Gastrocnemius medialis (tissue), 4 donors: ENCODE data around the gene KBTBD2. TPM values are rescaled to one million over a fixed set of nuclear protein-coding genes. Genes with fewer than 3 reads are reported as not detected.
"Not testable (repeated sequence)": the region's sequence is repeated elsewhere in the genome, so short reads cannot be mapped to it uniquely, and the experiment has no call there.

Source experiments
- ATAC-seq, 2 donors: fragments of 150-250 bp; one replicate each; pipeline ENCODE4 v1.9.1; 2016
- DNase-seq, 2 donors: peaks; one replicate each; pipeline ENCODE4 v3.0.0-alpha.2; 2019
- H3K27ac ChIP-seq, 4 donors: fragments of 200-600 bp; sonication (generic); 1 replicate in 1 of 4; 2 replicates in 3 of 4; pipeline ENCODE4 v1.5.1; 2016 to 2018; ENCODE audit warnings: mild to moderate bottlenecking in 2 of 4, moderate library complexity in 1 of 4
- H3K27me3 ChIP-seq, 3 donors: fragments of 200-600 bp; sonication (generic) in 2 of 3; 1 replicate in 1 of 3; 2 replicates in 2 of 3; pipeline versions ENCODE4 v1.5.1 to v1.6.0; 2016 to 2019; ENCODE audit warnings: mild to moderate bottlenecking in 1 of 3, moderate library complexity in 1 of 3
- H3K36me3 ChIP-seq, 2 donors: fragments of 200-600 bp; sonication (generic) in 1 of 2; one replicate each; pipeline ENCODE4 v1.5.1; 2017 to 2018
- H3K4me1 ChIP-seq, 2 donors: fragments of 200-600 bp; sonication (generic) in 1 of 2; one replicate each; pipeline ENCODE4 v1.5.1; 2016 to 2017; ENCODE audit warnings: mild to moderate bottlenecking in 2 of 2
- H3K4me3 ChIP-seq, 4 donors: fragments of 200-600 bp; sonication (generic) in 3 of 4; 1 replicate in 1 of 4; 2 replicates in 3 of 4; pipeline ENCODE4 v1.5.1; 2016 to 2019; ENCODE audit warnings: mild to moderate bottlenecking in 2 of 4
- H3K9me3 ChIP-seq, 3 donors: fragments of 200-600 bp; sonication (generic) in 2 of 3; 1 replicate in 1 of 3; 2 replicates in 2 of 3; pipeline ENCODE4 v1.5.1; 2016 to 2019
- CTCF ChIP-seq, 5 experiments: fragments of 450-650 bp in 3 of 5; fragments of 200-600 bp in 2 of 5; sonication (generic) in 2 of 5; IDR thresholded peaks in 4 of 5; conservative IDR thresholded peaks in 1 of 5; 1 replicate in 4 of 5; 2 replicates in 1 of 5; pipeline ENCODE4 v1.5.1; 2016 to 2019; ENCODE audit warnings: antibody characterized with exemption in 5 of 5, mild to moderate bottlenecking in 3 of 5, moderate library complexity in 3 of 5
- POLR2A ChIP-seq, 2 donors: fragments of 450-650 bp; IDR thresholded peaks; one replicate each; pipeline ENCODE4 v1.6.1; 2017; ENCODE audit warnings: antibody characterized with exemption in 2 of 2, mild to moderate bottlenecking in 2 of 2, moderate library complexity in 2 of 2
- in situ Hi-C, 4 donors: fragments of 200-750 bp; cut with MboI; loops; one replicate each; pipeline versions ENCODE4 v1.15.0 to v1.8.0; 2017; ENCODE audit warnings: low sequenced_read_pairs in 4 of 4
- intact Hi-C: fragments of 100-400 bp; cut with DNase I; formaldehyde crosslinking; loops from one replicate; pipeline ENCODE4 v1.15.1; 2023; ENCODE audit warnings: low total_unique reads
- total RNA-seq, 4 donors: library from RNA; depleted of rRNA; stranded (reverse); fragments of >200 nt; gene quantifications; one replicate each; pipeline versions ENCODE4 v1.1.0 to v1.2.3, GENCODE V29; 2016

KBTBD2 gene
- total RNA-seq, 4 donors from 2014 or later: 54.3 to 92.5 (median 64.1) TPM

- Histone ChIP-seq H3K9me3 (no peaks in the 10 kb centered on the region), H3K36me3 (peaks cover 0 to 52% of the 10 kb centered on the region in 2 donors), H3K4me3 (no peak overlapping the region), H3K27me3 (no peaks in the 10 kb centered on the region), H3K27ac (no peak overlapping the region), H3K4me1 (no peaks in the 10 kb centered on the region)
- in situ Hi-C loops (no loop called here), intact Hi-C loops (no loop called here)
- TF ChIP-seq POLR2A (IDR thresholded peaks at IDR 0.05): no peak
- no peak for TF ChIP-seq CTCF (IDR thresholded peaks at IDR 0.05 in 4 of 5, conservative IDR thresholded peaks at IDR 0.05 in 1 of 5)
- ATAC-seq (no peak), DNase-seq (no peak)
Measured at GRCh38 chr7:32921896-32922295, 30.3 kb upstream of the KBTBD2 start.

- H3K27me3 ChIP-seq, in situ Hi-C loops, H3K4me3 ChIP-seq, H3K9me3 ChIP-seq, ATAC-seq, DNase-seq, H3K4me1 ChIP-seq, intact Hi-C loops, H3K27ac ChIP-seq: not testable (repeated sequence)
- H3K36me3 ChIP-seq: peaks cover 0 to 49% of the 10 kb centered on the region in 2 donors
Measured at GRCh38 chr7:32916994-32917393, 25.4 kb upstream of the KBTBD2 start.

- no peak overlapping the region for H3K27ac ChIP-seq
- H3K4me3 ChIP-seq: no peak overlapping the region
- no peaks in the 10 kb centered on the region for H3K4me1 ChIP-seq
- TF ChIP-seq POLR2A (IDR thresholded peaks at IDR 0.05) (no peak), CTCF (IDR thresholded peaks at IDR 0.05 in 4 of 5, conservative IDR thresholded peaks at IDR 0.05 in 1 of 5) (no peak)
- in situ Hi-C loops (no loop called here), intact Hi-C loops (no loop called here)
- ATAC-seq: no peak
- H3K36me3 ChIP-seq: peaks cover 0 to 46% of the 10 kb centered on the region in 2 donors
- H3K27me3 ChIP-seq: no peaks in the 10 kb centered on the region
- DNase-seq: no peak
- H3K9me3 ChIP-seq: no peaks in the 10 kb centered on the region
Measured at GRCh38 chr7:32916006-32916405, 24.4 kb upstream of the KBTBD2 start.

GRCh38 chr7:32915041-32915536 lies 23.5 kb upstream of the KBTBD2 start:
- Histone ChIP-seq H3K27ac (no peak overlapping the region), H3K9me3 (no peaks in the 10 kb centered on the region), H3K27me3 (no peaks in the 10 kb centered on the region), H3K4me1 (no peaks in the 10 kb centered on the region), H3K4me3 (no peak overlapping the region), H3K36me3 (peaks cover 0 to 38% of the 10 kb centered on the region in 2 donors)
- ATAC-seq (no peak), DNase-seq (no peak)
- in situ Hi-C loops: no loop called here
- intact Hi-C loops: no loop called here
- TF ChIP-seq CTCF (IDR thresholded peaks at IDR 0.05 in 4 of 5, conservative IDR thresholded peaks at IDR 0.05 in 1 of 5): no peak
- no peak for TF ChIP-seq POLR2A (IDR thresholded peaks at IDR 0.05)

- Histone ChIP-seq H3K36me3 (peaks cover 0 to 31% of the 10 kb centered on the region in 2 donors), H3K27me3 (no peaks in the 10 kb centered on the region), H3K4me1 (no peaks in the 10 kb centered on the region), H3K27ac (no peak overlapping the region), H3K4me3 (no peak overlapping the region), H3K9me3 (no peaks in the 10 kb centered on the region)
- no peak for DNase-seq
- TF ChIP-seq POLR2A (IDR thresholded peaks at IDR 0.05): no peak
- peak in 2 of 5 experiments; percentile 13 to 18 for TF ChIP-seq CTCF (IDR thresholded peaks at IDR 0.05 in 4 of 5, conservative IDR thresholded peaks at IDR 0.05 in 1 of 5)
- intact Hi-C loops: no loop called here
- in situ Hi-C loops: no loop called here
- ATAC-seq: no peak
Measured at GRCh38 chr7:32914184-32914583, 22.6 kb upstream of the KBTBD2 start.
